ENCODE results near the gene ST8SIA5.

ST8SIA5 gene

DNA sequence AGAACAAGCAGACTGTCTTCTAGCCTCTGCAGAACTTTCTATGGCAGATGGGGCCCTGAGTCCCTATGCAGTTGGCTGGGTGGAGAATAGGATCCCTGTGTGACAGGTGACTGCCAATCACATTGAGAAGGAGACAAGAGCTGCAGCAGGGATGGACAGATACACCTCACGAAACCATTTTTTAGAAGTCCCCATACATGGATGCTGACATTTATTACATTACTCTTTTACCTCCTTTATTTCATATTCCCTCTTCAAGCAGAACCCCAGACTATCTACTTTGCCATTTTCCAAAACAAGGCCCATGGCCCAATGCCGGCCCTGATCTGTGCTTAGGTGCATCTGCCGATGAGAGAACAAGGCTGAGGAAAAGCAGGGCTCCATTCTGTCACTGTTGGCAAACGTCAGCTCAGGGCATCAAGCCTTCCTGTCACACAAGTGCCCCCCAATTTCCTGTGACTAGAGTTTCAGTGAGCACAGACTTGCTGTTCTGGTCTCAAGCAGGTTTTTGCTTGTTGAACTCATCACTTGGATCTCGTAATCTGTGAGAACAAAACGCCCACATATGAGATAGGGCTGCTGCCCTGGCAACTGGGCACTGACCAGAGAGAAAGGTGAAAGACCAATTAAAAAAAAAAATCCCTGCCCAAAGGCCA lies 135.6 kb downstream of the ST8SIA5 start:
- Histone ChIP-seq H3K27ac (ENCODE audit: low read length) (no peak overlapping the region), H3K27me3 (ENCODE audit: control insufficient read depth, insufficient read depth, low read length) (no peaks in the 10 kb centered on the region), H3K4me1 (ENCODE audit: control insufficient read depth, insufficient read depth, low read length) (no peaks in the 10 kb centered on the region), H3K9me3 (ENCODE audit: control insufficient read depth, insufficient read depth, low read length) (no peaks in the 10 kb centered on the region), H3K36me3 (ENCODE audit: control insufficient read depth, insufficient read depth, low read length) (no peaks in the 10 kb centered on the region), H3K4me3 (ENCODE audit: low read length) (no peak overlapping the region)
- WGBS (ENCODE audit: insufficient coverage, insufficient read length): no CpG with 5 or more reads among the region's 6 CpGs
- DNase-seq (ENCODE audit: low read depth, low spot score): no peak

DNA sequence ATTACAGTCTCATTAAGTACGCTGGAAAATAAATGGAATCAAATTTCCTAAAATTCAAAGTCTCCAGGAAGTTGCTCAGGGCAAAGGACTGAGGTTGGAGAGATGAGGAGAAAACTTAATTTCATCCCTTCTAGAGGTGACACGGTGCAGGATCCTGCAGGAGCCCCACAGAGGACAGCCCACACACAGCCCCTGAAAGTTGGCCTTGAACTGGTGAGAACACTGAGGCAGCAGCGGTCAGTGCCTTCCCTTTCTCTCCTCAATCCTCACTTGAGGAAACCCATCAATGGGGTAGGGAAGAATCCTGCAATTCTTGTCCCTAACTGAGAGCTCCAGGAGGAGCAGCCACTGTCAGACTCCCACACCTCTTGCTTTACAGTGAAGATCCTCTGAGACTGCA lies 137.3 kb downstream of the ST8SIA5 start:
- DNase-seq (ENCODE audit: low read depth, low spot score): no peak
- H3K9me3 ChIP-seq (ENCODE audit: control insufficient read depth, insufficient read depth, low read length): no peaks in the 10 kb centered on the region
- no peak overlapping the region for H3K27ac ChIP-seq (ENCODE audit: low read length)
- no peaks in the 10 kb centered on the region for H3K36me3 ChIP-seq (ENCODE audit: control insufficient read depth, insufficient read depth, low read length)
- no peak overlapping the region for H3K4me3 ChIP-seq (ENCODE audit: low read length)
- no CpG with 5 or more reads among the region's 3 CpGs for WGBS (ENCODE audit: insufficient coverage, insufficient read length)
- no peaks in the 10 kb centered on the region for H3K4me1 ChIP-seq (ENCODE audit: control insufficient read depth, insufficient read depth, low read length)
- no peaks in the 10 kb centered on the region for H3K27me3 ChIP-seq (ENCODE audit: control insufficient read depth, insufficient read depth, low read length)

Measured in iPS DF 6.9 (cell line).